HG03565 (cell line): ENCODE measurements around the gene TNFRSF18.
"Not testable (repeated sequence)": the region's sequence is repeated elsewhere in the genome, so short reads cannot be mapped to it uniquely, and the experiment has no call there.

Experiments used
- ATAC-seq: cut with Tn5 transposase; IDR thresholded peaks from one replicate; pipeline ENCODE4 v1.9.1; 2021; ENCODE audit warnings: mild to moderate bottlenecking, moderate library complexity; ENCODE audit not compliant: unreplicated experiment

TNFRSF18 gene

DNA sequence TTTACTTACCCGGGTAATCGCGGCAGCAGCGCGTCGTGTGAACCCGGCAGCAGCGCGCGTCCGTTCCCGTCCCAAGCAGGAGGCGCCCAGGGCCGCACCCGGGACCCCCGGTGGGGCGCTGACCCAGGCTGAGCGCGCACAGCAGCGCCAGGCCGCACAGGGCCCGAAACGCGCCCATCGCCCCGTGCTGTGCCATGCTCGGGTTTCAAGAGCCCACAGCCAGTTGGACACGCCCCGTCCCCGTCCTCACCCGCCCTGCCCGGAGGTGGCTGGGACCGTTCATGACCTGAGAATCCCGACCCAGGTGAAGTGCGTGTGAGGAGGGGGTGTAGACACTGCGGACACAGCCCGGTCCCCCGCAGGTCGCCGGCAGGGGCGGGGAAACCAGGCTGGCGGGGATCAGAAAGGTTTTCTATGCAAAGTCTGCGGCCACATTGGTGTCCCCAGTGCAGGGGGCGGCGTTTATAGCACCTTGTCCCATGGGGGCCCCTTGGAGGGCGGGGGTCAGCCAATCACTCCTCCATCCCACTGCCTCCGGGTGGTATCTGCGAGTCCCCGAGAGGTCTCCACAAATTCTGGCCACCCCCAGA is at the start of gene TNFRSF18:
TNFRSF18 (minus strand) TSS at position 217 of the 590 bp plus-strand sequence; CDS start at position 196, 21 bp downstream.
- no peak for ATAC-seq

- ATAC-seq = no peak
Measured at GRCh38 chr1:1255611-1256010, 49.2 kb upstream of the TNFRSF18 start.

GRCh38 chr1:1255078-1255477 is 48.7 kb upstream of the TNFRSF18 start:
- ATAC-seq = no peak

DNA sequence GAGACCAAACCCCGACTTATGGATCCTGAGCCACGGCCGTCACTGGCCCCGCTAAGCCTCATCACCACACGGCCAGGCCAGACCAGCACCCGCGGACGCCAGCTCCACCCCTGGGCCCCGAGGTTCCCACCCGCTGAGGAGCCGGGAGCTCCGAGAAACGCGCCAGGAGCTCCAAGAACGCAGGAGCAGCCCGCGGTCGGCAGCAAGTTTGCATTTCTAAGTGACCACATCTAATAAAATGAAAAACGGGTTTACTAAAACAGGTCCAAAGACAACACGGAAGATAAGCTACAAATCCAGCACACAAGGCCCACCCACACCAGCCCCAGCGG is 48.2 kb upstream of the TNFRSF18 start:
- no peak for ATAC-seq

DNA sequence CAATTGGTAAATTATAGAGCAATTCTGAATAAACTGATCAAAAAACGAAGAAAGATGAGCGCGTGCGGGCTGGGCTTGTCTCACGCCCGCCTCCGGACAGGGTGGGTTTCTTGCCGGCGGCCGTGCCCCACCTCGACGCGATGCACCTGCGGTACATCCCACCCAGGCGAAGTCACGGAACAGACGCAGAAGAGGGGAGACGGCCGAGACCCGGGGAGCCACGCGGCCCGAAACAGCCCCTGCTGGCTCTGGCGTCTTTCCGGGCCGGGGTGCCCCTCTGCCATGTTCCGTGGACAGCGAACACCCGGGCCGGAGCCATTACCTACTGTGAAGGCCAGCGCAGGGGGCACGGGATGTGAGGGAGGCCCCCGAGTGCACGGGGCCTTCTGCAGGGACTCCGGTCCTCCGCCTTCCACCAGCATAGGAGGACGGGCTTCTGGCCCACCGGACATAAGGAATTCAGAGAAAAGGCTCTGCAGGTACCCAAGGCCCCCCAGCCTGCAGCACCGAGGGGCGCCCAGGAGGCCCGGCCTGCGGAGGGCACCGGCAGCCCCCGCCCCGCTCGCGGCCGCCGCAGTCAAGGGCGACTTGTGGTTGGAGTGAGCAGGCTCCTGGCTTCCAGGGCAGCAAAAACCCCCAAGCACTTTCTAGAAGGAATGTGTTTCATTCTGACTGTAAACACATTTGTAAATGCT is 47.7 kb upstream of the TNFRSF18 start:
- no peak for ATAC-seq

DNA sequence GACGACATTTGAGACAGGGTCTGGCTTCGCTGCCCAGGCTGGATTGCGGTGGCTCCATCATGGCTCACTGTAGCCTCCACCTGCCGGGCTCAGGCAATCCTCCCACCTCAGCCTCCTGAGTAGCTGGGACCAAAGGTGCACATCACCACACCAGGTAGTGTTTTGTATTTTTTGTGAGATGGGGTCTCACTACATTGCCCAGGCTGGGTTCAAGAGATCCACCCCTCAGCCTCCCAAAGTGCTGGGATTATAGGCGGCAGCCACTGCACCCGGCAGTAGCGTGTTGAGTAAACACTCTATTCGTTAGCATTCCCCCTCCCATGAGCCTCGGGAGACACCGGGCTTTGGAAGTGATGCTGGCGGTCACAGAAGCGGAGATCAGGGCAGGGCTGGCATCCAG is 46.9 kb upstream of the TNFRSF18 start:
- ATAC-seq = no peak

GRCh38 chr1:1250786-1251284 is 44.4 kb upstream of the TNFRSF18 start:
- peak; percentile 62 for ATAC-seq

- ATAC-seq = not testable (repeated sequence)
Measured at GRCh38 chr1:1248009-1248913, 41.9 kb upstream of the TNFRSF18 start.

- no peak for ATAC-seq
Measured at GRCh38 chr1:1247341-1247913, 41.0 kb upstream of the TNFRSF18 start.

DNA sequence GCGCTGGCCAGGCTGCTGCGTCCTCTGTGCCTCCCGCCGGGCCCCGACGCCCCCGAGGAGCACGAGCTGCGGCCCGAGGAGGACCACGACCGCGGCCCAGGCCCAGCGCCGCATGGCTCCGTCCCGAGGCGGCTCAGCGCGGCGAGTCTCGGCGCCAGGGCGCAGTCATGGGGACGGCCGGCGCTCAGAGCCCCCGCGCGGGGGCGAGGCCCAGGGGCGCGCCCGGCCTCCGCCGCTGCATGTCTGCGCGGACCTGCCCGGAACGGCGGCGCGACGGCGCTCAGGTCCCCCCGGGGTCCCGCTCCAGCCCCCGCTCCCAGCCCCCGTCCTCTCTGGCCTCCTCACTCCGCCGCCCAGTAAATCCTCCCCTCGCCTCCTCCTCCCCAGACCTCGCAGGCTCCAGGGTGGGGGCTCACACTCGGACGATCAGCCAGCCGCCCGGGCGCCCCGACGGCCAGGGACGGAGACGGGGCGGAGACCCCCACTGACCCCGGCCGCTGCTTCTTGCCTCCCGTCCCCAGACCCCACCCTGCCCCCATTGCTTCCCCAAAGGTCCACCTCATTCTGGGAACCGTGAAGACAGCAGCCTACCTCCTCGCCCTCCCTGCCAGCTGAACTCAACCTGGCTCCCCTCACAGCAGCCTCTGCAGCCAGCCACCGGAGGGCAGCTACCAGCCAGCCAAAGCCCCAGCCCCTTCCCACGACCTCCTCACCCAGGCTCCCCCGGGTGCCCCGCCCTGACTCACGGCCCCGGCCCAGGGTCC is 40.4 kb upstream of the TNFRSF18 start, which contains the start of gene C1QTNF12:
C1QTNF12 (minus strand) TSS at position 146 of the 764 bp plus-strand sequence; CDS start at position 114, 32 bp downstream.
- ATAC-seq = no peak

DNA sequence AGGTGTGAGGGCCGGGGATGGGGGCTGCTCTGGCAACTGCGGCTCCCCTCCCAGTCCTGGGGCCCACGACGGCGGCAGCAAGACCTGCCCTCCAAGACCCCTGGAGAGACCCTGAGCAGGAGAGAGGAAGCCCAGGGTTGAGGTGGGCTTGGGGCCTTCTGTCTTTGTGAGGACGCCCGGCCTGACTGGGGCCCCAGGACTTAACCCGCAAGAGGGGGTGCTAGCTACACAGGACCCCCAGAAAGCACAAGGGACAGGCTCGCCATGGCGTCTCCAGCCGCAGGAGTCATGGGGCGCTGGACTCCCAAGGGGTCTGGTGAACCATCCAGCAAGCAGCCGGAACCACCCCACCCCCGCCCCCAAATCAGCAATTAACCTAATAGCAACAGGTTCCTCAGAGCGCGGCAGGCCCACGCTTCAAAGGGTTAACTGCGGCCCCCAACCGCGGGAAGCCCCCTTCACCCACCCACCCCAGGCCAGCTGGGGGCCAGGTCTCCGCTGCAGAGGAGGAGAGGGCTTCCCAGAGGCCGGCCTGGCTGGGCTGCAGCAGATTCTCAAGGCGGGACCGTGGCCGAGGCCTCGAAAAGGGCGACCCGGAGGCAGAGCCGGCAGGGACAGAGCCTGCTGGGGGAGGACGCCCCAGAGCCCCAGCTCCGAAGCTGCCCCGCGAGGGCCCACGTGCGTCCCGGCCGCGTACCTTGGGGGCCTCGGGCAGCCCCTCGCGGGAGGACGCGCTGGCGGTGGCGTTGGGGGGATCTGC is 39.6 kb upstream of the TNFRSF18 start:
- ATAC-seq = no peak

- no peak for ATAC-seq
Measured at GRCh38 chr1:1245178-1245816, 38.9 kb upstream of the TNFRSF18 start.

- ATAC-seq = no peak
Measured at GRCh38 chr1:1244192-1244811, 37.9 kb upstream of the TNFRSF18 start.

GRCh38 chr1:1243807-1244191 is 37.4 kb upstream of the TNFRSF18 start:
- ATAC-seq = no peak

- ATAC-seq = no peak
Measured at GRCh38 chr1:1243266-1243660, 36.9 kb upstream of the TNFRSF18 start.

- no peak for ATAC-seq
Measured at GRCh38 chr1:1242461-1243265, 36.3 kb upstream of the TNFRSF18 start.

DNA sequence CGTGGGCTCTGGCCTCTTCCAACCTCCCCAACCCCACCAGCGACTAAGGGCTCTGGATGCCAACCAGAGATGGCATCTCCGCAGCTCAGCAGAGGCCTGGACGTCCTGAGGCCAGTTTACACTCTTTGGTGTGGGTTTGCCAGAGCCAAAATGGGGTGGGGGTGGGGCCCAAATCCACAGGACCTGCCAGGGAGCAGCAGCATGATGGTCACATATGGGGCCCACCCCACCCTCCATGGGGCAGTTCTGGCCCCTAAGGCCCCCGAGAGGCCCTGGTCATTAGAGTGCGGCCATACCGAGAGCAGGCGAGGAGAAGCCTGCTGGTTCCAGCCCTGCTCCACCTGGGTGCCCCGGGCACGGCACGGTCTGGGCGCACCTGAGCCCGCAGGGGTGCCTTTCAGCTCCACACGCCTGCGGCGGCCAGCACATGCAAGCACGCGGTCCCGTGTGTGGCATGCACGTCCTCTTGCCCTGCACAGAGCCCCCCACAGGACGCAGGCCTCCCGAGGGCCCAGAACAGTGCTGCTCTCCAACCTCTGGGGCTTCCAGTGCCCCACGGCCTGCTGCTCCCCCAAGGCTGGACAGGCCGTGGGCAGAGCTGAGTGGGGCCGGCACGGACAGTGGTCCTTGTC is 35.3 kb upstream of the TNFRSF18 start:
- ATAC-seq = no peak
